ENCODE measurements around the gene LINC00632.

DNA sequence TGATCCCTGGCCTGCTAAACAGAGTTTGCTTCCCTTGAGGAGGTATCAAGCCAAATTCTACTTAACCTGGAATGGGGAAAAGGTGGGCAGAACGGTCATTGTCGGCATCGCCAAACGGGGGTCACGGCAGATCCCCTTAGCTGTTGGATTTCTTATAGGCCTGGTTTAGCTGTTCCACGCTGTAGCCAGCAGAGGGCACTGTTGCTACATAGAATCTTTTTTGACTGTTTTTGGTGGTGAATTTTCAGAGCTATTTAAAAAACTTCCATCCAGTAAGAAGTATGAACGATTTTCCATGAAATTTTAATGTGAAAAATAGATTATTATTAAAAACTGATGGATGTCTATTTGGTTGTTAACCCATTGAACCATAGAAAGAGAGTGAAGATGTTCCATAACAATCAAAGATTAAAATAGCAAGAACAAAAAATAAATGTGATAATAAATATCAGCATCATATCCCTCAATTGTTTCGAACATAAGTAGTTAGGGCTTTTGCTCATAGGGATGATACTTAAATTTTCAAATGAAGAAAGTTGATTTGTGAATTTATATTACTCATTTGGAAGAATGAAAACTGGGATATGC lies 56.6 kb downstream of the LINC00632 start:
- TF ChIP-seq CTCF (IDR thresholded peaks at IDR 0.05) (peak; percentile 26 to 75 (median 59)), POLR2A (IDR thresholded peaks at IDR 0.05) (no peak), EP300 (IDR thresholded peaks at IDR 0.05; ENCODE audit: low read depth) (no peak), POLR2AphosphoS5 (IDR thresholded peaks at IDR 0.05) (no peak)

Measured in transverse colon (tissue), 4 donors.